ENCODE data around the gene TBX15. TPM values are rescaled to one million over a fixed set of nuclear protein-coding genes. Genes with fewer than 3 reads are reported as not detected.

The TBX15 gene
- polyA plus RNA-seq, 1 donor (not counting 4 experiments of a cell fraction or from before 2014, with no cell fraction given): not detected

- no peak for FAIRE-seq
- H3K4me2 ChIP-seq (ENCODE audit: control insufficient read depth, extremely low read depth, insufficient read depth, low read depth, low read length): no peak overlapping the region
- no peaks in the 10 kb centered on the region for H3K79me2 ChIP-seq (ENCODE audit: control insufficient read depth, insufficient read depth, low read length)
- no peaks in the 10 kb centered on the region for H3K9me1 ChIP-seq (ENCODE audit: control insufficient read depth, extremely low read depth, insufficient read depth, low read length)
- H2AFZ ChIP-seq (ENCODE audit: control insufficient read depth, low read length): no peak overlapping the region
- no peak overlapping the region for H3K4me3 ChIP-seq (ENCODE audit: control insufficient read depth in 2 of 3, extremely low read depth in 1 of 3, insufficient read depth in 2 of 3, low read depth in 1 of 3, low read length in 3 of 3)
- no peaks in the 10 kb centered on the region for H3K9me3 ChIP-seq (ENCODE audit: control insufficient read depth, low read depth, low read length)
- dilution Hi-C loops (cut with MboI; ENCODE audit: extremely low pct_ligation_motif_present, low sequenced_read_pairs): no loop called here
- no peak for TF ChIP-seq EZH2 (IDR thresholded peaks at IDR 0.05; ENCODE audit: low read length)
- no peak for TF ChIP-seq CTCF (optimal IDR thresholded peaks at IDR 0.05 in 1 of 3, IDR thresholded peaks at IDR 0.05 in 1 of 3, conservative IDR thresholded peaks at IDR 0.05 in 1 of 3; ENCODE audit: extremely low read depth in 1 of 3, insufficient read depth in 2 of 3, low read length in 3 of 3)
- H4K20me1 ChIP-seq (ENCODE audit: control insufficient read depth, extremely low read depth, insufficient read depth, low read length): no peaks in the 10 kb centered on the region
- no peak for DNase-seq (ENCODE audit: low read depth, low spot score)
- no peaks in the 10 kb centered on the region for H3K36me3 ChIP-seq (ENCODE audit: control insufficient read depth in 2 of 2, extremely low read depth in 1 of 2, insufficient read depth in 2 of 2, low read length in 2 of 2)
- H3K27me3 ChIP-seq (ENCODE audit: control insufficient read depth, extremely low read depth, insufficient read depth, low read length): no peaks in the 10 kb centered on the region
- no peak overlapping the region for H3K27ac ChIP-seq (ENCODE audit: control insufficient read depth, insufficient read depth, low read length)
- no peaks in the 10 kb centered on the region for H3K4me1 ChIP-seq (ENCODE audit: control insufficient read depth, extremely low read depth, insufficient read depth, low read length)
- no peak overlapping the region for H3K9ac ChIP-seq (ENCODE audit: control insufficient read depth, extremely low read depth, insufficient read depth, low read length)
These were observed 59.2 kb downstream of the TBX15 start for GRCh38 chr1:118928739-118929554.

DNA sequence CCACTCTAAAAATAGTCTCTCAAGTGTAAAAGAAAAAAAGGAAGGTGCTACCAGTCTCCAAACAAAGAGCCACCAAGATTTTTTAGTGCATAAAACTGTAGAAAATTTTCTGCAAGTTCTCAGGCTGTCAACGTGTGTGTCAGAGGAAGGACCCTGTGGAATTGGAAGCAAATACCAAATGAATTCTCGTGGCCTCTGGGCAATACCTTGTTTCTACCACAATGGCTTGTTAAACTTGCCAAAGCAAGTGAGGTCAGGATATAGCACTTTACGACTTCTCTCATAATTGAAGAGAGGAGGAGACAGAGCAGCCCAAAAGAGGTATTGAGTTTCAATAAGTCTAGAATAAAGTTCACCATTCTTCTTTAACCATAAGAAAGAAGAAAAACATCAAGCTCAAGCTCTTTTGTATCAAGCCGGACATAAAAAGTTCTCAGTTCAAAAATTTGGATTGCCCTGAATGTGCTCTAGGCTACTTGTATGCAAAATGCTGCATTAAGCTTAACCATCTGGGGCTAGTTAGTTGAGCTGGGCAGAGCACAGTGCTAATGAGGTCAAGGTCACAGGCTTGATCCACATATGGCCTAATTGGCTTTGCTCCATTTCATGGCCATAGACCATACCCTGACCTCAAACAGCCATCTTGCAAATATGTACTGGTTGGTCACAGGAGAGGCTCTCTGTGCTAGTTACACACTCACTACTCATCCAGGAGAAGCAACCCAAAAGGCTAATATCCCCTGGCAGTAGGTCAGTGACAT, 60.5 kb downstream of the TBX15 start:
- FAIRE-seq: no peak
- no peak overlapping the region for H3K27ac ChIP-seq (ENCODE audit: control insufficient read depth, insufficient read depth, low read length)
- H3K4me3 ChIP-seq (ENCODE audit: control insufficient read depth in 2 of 3, extremely low read depth in 1 of 3, insufficient read depth in 2 of 3, low read depth in 1 of 3, low read length in 3 of 3): no peak overlapping the region
- dilution Hi-C loops (cut with MboI; ENCODE audit: extremely low pct_ligation_motif_present, low sequenced_read_pairs): no loop called here
- H3K4me2 ChIP-seq (ENCODE audit: control insufficient read depth, extremely low read depth, insufficient read depth, low read depth, low read length): no peak overlapping the region
- H2AFZ ChIP-seq (ENCODE audit: control insufficient read depth, low read length): no peak overlapping the region
- H3K4me1 ChIP-seq (ENCODE audit: control insufficient read depth, extremely low read depth, insufficient read depth, low read length): no peaks in the 10 kb centered on the region
- no peaks in the 10 kb centered on the region for H3K27me3 ChIP-seq (ENCODE audit: control insufficient read depth, extremely low read depth, insufficient read depth, low read length)
- no peaks in the 10 kb centered on the region for H3K79me2 ChIP-seq (ENCODE audit: control insufficient read depth, insufficient read depth, low read length)
- H3K9me3 ChIP-seq (ENCODE audit: control insufficient read depth, low read depth, low read length): no peaks in the 10 kb centered on the region
- DNase-seq (ENCODE audit: low read depth, low spot score): no peak
- H3K9ac ChIP-seq (ENCODE audit: control insufficient read depth, extremely low read depth, insufficient read depth, low read length): no peak overlapping the region
- no peaks in the 10 kb centered on the region for H3K36me3 ChIP-seq (ENCODE audit: control insufficient read depth in 2 of 2, extremely low read depth in 1 of 2, insufficient read depth in 2 of 2, low read length in 2 of 2)
- TF ChIP-seq CTCF (optimal IDR thresholded peaks at IDR 0.05 in 1 of 3, IDR thresholded peaks at IDR 0.05 in 1 of 3, conservative IDR thresholded peaks at IDR 0.05 in 1 of 3; ENCODE audit: extremely low read depth in 1 of 3, insufficient read depth in 2 of 3, low read length in 3 of 3) (no peak), EZH2 (IDR thresholded peaks at IDR 0.05; ENCODE audit: low read length) (no peak)
- no peaks in the 10 kb centered on the region for H3K9me1 ChIP-seq (ENCODE audit: control insufficient read depth, extremely low read depth, insufficient read depth, low read length)
- H4K20me1 ChIP-seq (ENCODE audit: control insufficient read depth, extremely low read depth, insufficient read depth, low read length): no peaks in the 10 kb centered on the region
